GM10847 (cell line): Measurements from ENCODE around the gene SENP7.

Experiments used
- POLR2A ChIP-seq: IDR thresholded peaks from 2 replicates; pipeline ENCODE4 v1.6.1; 2011; ENCODE audit not compliant: insufficient read length; ENCODE audit errors: extremely low read depth

Gene SENP7

DNA sequence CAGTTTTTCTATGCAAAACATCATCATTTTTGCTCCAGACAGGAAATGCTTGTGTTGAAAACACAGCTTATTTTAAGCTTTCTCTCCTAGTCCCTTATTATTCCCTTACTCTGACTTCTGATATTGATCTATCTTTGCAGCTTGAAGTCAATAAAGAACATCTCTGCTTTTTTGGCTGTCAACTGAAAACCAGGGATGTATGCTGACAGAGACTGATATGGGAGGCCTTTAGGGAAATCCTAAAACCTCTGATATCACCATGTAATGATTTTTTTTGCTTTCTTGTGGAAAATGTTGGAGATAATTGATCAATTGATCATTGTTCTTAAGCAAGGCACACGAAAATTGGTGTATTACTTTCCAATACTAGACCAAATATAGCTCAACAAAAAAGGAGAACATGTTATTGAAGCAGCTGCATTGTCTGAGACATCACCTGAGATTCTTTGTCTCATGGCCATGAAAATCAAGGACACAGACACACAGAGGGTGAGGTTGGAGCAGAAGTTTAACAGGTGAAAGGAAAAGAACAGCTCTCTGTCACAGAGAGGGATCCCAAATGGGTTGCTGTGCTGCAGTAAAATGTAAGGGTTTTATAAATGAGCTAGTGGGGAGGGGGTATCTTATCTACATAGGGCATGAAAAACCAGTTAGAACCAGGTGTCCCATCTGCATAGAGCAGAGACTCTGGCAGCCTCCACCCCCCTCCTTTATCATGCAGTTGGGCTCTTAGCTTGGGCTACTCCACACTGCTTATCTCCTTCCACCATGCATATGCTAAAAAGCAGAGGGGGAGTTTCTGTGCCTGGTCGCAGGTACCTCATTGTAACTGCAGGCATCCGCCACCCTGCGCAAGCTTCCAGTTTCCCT is 17.0 kb upstream of the SENP7 start:
- no peak for TF ChIP-seq POLR2A

DNA sequence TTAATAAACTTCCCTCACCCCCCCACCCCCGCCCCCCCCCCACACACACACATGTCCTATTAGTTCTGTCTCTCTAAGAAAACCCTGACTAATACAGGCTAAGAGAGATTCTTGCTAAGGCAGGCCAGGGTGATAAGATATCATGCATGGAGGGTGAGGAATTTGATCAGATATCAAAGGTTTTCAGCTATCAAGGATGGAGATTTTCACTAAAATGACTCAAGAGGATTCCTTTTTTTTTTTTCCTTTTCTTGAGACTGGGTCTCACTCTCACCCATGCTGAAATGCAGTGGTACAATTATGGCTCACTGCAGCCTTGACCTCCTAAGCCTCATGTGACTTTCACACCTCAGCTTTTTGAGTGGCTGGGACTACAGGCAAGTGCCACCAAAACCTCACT is 14.9 kb upstream of the SENP7 start:
- no peak for TF ChIP-seq POLR2A

DNA sequence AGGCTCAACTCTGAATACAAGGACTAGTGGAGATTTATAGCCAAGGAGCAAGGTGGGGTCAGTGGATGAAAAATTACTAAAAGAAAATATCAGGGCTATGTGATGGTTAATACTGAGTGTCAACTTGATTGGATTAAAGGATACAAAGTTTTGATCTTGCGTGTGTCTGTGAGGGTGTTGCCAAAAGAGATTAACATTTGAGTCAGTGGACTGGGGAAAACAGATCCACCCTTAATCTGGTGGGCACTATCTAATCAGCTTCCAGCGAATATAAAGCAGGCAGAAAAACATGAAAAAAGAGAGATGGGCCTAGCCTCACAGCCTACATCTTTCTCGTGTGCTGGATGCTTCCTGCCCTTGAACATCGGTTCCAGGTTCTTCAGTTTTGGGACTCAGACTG is 14.4 kb upstream of the SENP7 start:
- TF ChIP-seq POLR2A: no peak

DNA sequence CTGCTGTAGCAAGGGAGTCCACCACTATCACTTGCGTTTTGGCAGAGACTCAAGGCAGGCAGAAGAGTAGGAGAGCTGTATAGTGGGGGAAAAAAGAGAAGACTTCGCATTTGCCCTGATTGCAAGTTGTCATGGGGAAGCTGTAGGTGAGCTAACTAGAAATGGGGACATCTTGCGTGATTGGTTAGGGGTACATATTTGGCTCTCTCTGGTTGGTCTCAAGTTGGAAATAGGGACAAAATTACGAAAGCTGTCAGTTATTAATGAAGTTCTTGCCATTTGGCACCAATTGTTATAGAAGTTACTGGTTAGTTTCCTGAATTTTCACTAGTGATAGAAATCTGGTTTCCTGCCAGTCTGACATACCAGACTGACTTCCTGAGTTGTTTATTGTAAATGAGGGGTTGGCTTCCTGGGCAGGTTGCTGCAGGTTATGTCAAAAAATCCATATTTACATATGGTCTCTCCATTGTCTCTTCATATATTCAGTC is 8.2 kb upstream of the SENP7 start:
- TF ChIP-seq POLR2A: no peak

DNA sequence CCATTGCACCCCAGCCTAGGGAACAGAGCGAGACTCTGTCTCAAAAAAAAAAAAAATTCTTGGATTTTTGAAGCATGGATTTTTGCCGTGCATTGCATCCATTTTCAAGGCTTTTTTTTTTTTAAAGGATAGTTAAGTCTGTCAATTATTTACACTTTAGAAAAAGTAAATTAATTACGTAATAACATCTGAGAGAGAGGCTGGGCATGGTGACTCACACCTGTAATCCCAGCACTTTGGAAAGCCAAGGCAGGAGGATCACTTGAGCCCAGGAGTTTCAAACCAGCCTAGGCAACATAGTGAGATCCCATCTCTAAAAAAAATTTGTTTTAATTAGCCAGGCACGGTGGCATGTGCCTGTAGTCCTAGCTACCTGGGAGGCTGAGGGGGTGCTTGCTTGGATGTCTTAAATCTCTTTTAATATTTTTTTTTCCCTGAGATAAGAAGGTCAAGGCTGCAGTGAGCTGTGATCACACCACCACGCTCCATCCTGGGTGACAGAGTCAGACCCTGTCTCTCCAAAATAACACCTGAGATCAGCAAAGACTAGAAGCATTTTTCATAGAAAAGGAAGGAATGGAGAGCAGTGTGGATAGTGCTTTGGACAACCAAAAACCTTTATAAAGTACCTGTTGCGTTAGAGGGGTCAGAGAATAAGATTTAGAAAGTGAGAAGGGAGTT is 6.8 kb upstream of the SENP7 start:
- no peak for TF ChIP-seq POLR2A

DNA sequence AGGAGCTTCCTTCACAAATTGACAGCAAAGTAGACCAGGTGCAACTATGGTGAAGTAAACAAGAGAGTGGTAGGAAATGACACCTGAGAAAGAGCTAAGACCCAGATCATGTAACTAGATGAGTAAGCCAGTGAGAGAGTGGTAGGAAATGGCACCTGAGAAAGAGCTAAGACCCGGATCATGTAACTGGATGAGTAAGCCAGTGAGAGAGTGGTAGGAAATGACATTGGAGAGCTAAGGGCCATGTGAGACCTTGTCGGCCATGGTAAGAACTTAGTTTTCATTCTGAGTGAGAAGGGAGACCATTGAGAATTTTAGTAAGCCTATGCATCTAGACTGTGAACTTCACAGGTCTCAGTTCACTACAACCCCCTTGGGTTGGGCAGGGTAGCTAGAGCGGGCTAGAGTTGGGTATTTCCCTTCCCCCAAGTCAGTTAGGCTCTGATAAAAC is 5.4 kb upstream of the SENP7 start:
- no peak for TF ChIP-seq POLR2A

DNA sequence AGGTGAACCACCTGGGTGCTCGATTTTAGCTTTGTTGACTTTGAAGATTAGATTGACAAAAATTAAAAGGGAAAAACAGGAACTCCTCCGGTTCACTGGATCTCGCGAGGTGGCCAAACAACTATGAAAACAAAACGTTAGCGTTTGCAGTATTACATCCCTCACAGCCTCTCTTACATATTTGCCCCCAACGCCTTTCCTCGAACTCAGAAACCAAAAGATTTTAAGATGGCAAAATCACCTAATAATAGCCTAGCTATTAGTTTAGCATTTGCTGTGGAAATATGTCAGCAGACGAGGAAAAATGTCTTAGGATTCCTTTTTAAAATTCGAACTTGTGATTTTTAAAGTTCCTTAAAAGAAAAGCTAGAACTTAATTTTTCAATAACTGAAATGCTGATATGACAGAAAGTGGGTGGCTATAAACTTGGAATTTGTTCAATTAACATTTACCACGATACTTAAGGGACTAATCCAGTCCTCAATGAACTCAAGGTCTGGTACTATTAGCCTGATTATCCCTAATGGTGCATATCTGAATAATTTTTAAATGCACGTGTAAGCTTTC is 491 bp upstream of the SENP7 start:
- no peak for TF ChIP-seq POLR2A

DNA sequence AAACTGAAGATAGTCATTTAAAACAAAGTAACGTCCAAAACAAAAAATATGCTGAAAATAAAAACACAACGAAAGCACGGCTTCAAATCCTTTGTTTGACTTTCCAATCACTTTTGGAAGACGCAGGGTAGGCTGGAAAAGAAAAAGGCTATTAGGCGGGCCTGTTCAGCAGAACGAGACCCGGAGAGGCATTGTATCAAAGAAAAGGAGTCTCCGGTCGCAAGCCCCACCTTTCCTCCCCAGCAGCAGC is 691 bp downstream of the SENP7 start:
- no peak for TF ChIP-seq POLR2A

DNA sequence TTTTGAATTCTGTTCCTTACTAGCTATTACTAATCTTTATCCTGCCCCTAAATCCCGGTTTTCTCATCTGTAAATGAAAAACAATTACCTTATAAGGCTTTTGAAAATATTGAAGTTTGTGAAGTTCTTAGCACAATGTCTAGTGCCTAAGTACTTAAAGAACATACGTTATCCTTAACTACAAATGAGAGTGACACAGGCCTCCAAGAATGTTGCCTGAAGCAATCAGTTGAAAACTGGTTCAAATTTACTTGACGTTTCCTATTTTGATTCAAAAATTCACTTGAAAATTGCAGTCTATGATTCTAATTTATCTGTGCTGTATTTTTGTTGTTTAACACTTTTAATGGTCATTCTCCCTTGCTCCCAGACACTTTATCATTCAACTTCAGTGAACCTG is 3.2 kb downstream of the SENP7 start:
- no peak for TF ChIP-seq POLR2A

DNA sequence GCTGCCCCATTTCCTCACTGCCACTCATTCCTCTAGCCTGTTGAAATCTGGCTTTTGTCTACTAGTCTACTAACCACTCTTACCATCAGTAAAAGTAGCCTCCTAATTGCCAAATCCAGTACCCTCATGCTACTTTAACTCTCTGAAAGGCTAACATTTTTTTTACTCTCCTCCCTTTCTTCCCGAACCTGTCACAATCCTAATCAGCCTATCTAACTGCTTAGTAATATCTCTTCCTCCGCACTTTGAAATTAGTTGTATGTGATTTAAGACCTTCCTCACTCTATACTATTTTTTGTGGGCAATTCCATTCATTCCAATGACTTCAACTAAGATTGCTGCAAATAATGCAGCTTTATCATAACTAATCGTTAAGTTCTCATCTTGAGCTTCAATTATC is 3.7 kb downstream of the SENP7 start:
- TF ChIP-seq POLR2A: no peak

DNA sequence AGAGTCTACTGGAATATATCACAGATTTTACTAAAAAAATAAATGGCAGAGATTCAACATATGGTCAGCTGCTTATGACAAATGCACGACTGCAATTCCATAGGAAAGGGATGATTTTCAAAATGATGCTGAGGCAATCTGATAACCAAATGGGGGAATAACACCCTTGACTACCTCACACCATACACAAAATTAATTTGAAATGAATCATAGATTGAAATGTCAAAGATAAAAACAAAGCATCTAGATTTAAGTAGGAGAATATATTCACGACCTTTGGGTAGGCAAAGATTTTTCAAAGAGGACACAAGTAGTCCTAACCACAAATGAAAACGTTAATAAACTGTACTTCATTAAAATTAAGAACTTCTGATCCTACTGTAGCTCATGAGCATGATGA is 11.2 kb downstream of the SENP7 start:
- TF ChIP-seq POLR2A: no peak

DNA sequence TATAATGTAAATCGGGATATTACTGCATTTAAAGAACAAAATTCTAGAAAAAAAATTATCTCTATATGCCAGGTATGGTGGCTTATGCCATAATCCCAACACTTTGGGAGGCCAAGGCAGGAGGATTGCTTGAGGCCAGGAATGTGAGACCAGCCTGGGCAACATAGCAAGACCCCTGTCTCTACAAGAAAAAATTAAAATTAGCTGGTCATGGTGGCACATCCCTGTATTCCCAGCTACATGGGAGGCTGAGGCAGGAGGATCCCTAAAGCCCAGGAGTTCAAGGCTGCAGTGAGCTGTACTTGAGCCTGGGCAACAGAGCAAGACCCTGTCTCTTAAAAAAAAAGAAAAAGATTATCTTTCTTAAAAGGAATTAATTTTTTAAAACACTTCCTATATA is 12.8 kb downstream of the SENP7 start:
- TF ChIP-seq POLR2A: no peak

DNA sequence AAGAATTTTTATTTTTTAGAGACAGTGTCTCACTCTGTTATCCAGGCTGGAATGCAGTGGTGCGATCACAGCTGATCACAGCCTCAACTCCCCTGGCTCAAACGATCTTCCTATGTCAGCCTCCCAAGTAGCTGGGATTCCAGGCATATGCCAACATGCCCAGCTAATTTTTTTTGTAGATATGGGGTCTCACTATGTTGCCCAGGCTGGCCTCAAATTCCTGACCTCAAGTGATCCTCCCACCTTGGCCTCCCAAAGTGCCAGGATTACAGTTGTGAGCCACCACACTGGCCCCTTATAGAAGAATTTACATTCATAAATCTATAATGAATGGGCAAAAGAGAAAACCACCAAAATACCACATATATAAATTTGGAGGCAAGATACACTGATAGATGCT is 15.2 kb downstream of the SENP7 start:
- no peak for TF ChIP-seq POLR2A

DNA sequence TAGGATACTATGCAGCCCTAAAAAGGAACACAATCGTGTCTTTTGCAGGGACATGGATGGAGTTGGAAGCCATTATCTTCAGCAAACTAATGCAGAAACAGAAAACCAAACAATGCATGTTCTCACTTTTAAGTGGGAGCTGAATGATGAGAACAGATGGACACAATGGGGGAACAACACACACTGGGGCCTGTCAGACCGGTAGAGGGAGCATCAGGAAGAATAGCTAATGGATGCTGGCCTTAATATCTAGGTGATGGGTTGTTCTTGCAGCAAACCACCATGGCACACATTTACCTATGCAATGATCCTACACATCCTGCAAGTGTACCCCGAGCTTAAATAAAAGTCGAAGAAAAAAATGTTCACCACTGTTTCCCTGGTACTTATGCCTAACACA is 17.5 kb downstream of the SENP7 start:
- no peak for TF ChIP-seq POLR2A

DNA sequence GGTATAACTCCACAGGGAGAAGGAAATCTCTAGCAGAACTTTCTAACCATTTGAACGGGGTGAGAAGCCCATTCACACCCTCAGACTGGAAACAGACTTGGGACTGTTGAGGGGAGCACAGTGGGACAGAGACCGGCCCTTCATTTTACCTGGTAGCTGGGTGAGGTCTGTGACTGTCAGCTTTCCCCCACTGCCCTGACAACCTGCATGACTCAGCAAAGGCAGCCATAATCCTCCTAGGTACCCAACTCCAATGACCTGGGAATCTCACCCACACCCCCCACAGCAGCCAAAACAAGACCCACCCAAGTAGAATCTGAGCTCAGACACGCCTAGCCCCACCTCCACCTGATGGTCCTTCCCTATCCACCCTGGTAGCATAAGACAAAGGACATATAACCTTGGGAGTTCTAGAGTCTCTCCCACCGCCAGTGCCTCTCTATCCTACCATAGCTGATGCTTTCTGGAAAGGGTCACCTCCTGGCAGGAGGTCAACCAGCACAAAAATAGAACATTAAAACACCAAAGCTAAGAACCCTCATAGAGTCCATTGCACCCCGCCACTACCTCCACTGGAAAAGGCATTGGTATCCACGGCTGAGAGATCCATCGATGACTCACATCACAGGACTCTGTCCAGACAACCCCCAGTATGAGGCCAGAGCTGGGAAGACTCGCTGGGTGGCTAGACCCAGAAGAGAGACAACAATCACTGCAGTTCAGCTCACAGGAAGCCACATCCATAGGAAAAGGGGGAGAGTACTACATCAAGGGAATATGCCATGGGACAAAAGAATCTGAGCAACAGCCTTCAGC is 28.0 kb downstream of the SENP7 start:
- no peak for TF ChIP-seq POLR2A
